ENCODE measurements around the gene DENND10. TPM values are rescaled to one million over a fixed set of nuclear protein-coding genes. Genes with fewer than 3 reads are reported as not detected.
A peak's percentile ranks its signal among the peaks of the same experiment; 100 is the strongest.
"Not testable (repeated sequence)": the region's sequence is repeated elsewhere in the genome, so short reads cannot be mapped to it uniquely, and the experiment has no call there.

The DENND10 gene
- total RNA-seq, 1 donor from 2014 or later, result 23.1 TPM

- DNase-seq (ENCODE audit: low spot score), result peak; percentile 88
- ATAC-seq, result peak; percentile 94
These were observed 61.5 kb downstream of the DENND10 start, which contains the start of gene SFXN4 for GRCh38 chr10:119165171-119166117. SFXN4 (minus strand) TSS chr10:119165714; CDS start chr10:119165647, 67 bp downstream.

GRCh38 chr10:119166118-119166500 is 62.2 kb downstream of the DENND10 start:
- DNase-seq (ENCODE audit: low spot score) (no peak), ATAC-seq (peak; percentile 7)

GRCh38 chr10:119166564-119166963 is 62.7 kb downstream of the DENND10 start:
- ATAC-seq (no peak), DNase-seq (ENCODE audit: low spot score) (no peak)

- ATAC-seq, result no peak
- DNase-seq (ENCODE audit: low spot score), result no peak
These were observed 63.1 kb downstream of the DENND10 start for GRCh38 chr10:119167041-119167440.

GRCh38 chr10:119174109-119174508 is 70.2 kb downstream of the DENND10 start:
- DNase-seq (ENCODE audit: low spot score) (no peak), ATAC-seq (no peak)

- ATAC-seq (no peak), DNase-seq (ENCODE audit: low spot score) (no peak)
These were observed 72.3 kb downstream of the DENND10 start for GRCh38 chr10:119176166-119176565.

- peak; percentile 49 for ATAC-seq
- no peak for DNase-seq (ENCODE audit: low spot score)
These were observed 73.9 kb downstream of the DENND10 start for GRCh38 chr10:119177708-119178371.

GRCh38 chr10:119178372-119179119 is 74.6 kb downstream of the DENND10 start, which contains the start of gene PRDX3:
PRDX3 (minus strand) TSS chr10:119178812; CDS start chr10:119178790, 22 bp downstream.
- peak; percentile 92 for DNase-seq (ENCODE audit: low spot score)
- peak; percentile 98 for ATAC-seq

- not testable (repeated sequence) for DNase-seq (ENCODE audit: low spot score); ATAC-seq
These were observed 77.0 kb downstream of the DENND10 start for GRCh38 chr10:119180850-119181400.

GRCh38 chr10:119183664-119184412 is 79.9 kb downstream of the DENND10 start:
- ATAC-seq (no peak), DNase-seq (ENCODE audit: low spot score) (no peak)

Other genes starting within 250 kb of the DENND10 start
- 0.05 TPM for gene NANOS1, start 74.4 kb upstream of the DENND10 start, total RNA-seq
- 45.7 TPM for gene EIF3A, start 23.3 kb upstream of the DENND10 start, total RNA-seq
- 17.8 TPM for gene SFXN4, start 61.6 kb downstream of the DENND10 start, total RNA-seq
- 157 TPM for gene PRDX3, start 74.7 kb downstream of the DENND10 start, total RNA-seq
- 8.4 TPM for gene GRK5, start 103.5 kb downstream of the DENND10 start, total RNA-seq

Measured in left lobe of liver (tissue), 2 donors.